Measurements from ENCODE around the gene MCCD1.

MCCD1 gene

DNA sequence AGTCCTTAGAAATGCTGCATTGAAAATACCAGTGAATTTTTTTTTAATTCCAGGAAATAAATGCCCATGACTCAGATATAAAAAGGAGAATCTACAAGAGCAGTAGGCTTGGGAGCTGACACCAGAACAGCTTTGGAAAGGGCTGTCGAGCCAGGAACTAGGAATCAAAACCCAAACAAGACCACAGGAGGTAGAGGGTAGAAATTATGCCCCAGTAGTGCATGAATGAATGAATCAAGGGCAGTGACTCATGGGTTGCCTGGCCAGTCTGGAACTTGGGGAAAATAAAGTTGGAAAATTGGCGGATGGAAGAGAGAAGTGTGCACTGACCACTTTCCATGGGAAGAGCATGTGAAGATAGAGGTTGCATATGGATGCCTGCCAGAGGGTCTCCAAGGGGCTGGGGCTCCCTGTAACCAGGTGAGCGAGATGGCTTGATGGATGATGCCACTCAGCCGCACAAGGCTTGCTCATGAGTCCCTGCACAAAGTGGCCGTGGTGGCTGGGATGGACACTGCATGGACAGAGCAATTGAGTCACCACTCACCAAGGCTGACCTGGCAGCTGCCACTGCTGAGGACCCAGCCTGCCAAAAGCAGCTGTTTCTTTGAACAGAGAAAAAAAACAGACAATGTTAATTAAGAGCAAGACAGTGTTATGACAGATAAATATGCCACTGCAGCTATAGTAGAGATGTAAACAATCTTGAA, 15.2 kb upstream of the MCCD1 start:
- DNase-seq (no peak), ATAC-seq (no peak)

DNA sequence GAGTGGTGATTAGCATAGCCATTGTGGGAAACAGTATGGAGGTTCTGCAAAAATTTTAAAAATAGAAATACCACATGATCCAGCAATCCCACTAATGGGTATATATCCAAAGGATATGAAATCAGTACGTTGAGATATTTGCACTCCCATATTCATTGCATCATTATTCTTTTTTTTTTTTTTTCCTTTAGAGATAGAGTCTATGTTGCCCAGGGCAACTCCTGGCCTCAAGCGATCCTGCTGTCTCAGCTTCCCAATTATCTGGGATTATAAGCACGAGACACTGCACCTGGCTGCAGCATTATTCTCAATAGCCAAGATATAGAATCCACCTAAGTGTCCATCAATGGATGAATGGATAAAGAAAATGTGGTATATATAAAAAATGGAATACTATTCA, 6.9 kb upstream of the MCCD1 start:
- DNase-seq = no peak
- no peak for ATAC-seq

DNA sequence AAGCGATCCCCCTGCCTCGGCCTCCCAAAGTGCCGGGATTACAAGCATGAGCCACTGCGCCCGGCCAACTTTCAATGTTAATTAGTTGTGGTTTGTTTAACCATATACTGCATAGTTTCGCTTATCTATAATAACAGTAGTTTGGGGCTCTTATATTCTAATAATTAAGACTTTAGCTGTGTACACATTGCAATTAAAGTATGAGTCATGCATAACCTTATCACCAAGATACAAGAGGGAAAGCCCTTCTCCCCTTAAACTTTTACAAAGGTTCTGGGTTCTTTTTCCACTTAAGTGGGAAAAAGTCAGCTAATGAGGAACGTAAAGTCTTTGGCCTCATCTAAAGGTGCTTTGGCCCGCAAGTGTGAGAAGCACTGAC, 3.2 kb upstream of the MCCD1 start:
- no peak for DNase-seq
- ATAC-seq = no peak

DNA sequence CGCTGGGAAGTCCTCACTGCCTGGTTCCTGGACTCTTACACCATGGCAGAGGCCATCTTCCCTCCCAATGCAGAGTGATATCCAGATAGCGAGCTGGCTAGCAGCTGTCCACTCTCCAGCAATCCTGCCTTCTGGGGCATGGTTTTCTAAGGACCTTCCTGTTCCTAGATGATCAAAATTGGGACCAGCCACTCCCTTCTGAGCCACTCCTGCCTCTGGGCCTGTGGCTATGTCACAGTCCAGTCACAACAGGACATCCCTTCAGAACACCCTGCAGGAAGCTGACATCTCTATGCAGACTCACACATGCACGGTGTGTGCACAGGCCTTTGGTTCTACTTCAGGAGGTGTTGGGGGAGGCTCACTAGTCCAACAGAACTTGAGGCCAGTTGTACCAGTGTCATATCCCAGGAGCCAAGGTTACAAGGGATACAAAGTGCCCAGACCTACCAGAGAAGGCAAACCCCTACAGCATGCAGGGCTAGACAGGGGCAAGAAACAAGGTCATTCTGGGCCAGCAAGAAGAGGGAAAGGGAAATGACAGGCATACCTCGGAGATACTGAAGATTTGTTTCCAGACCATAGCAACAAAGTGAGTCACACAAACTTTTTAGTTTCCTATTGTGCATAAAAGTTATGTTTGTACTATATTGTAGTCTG, 2.7 kb upstream of the MCCD1 start:
- DNase-seq = no peak
- no peak for ATAC-seq

- DNase-seq (no peak), ATAC-seq (peak; percentile 14)
These were observed 420 bp upstream of the MCCD1 start for GRCh38 chr6:31528307-31528777.

DNA sequence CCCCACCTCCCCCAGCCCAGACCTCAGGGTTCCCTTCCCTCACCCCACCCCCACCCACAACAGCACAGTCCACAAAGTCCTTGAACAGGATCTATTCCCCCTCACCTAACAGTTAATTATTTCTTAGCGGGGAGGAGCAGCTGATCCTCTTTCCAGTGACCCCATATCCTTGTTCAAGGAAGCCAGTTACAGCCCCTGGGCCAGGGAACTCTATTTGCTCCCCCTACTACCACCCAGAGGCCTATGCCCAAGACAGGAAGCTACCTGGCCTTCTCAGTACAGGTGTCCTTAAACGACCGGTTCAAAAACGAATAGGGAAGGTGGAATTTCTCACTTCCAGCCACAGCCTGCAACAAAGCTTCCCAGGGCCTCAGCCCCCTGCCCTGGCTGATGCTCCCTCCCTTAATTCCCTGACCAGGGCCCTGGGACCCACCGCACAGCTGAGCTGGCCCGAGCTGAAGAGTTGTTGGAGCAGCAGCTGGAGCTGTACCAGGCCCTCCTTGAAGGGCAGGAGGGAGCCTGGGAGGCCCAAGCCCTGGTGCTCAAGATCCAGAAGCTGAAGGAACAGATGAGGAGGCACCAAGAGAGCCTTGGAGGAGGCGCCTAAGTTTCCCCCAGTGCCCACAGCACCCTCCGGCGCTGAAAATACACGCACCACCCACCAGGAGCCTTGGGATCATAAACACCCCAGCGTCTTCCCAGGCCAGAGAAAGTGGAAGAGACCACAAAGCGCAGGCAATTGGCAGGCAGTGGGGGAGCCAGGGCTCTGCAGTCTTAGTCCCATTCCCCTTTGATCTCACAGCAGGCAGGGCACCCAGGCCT, 778 bp downstream of the MCCD1 start:
- ATAC-seq (no peak), DNase-seq (no peak)

GRCh38 chr6:31530659-31531058, 1.9 kb downstream of the MCCD1 start:
- ATAC-seq (no peak), DNase-seq (no peak)

GRCh38 chr6:31531162-31531561, 2.4 kb downstream of the MCCD1 start:
- ATAC-seq = no peak
- no peak for DNase-seq

- ATAC-seq (no peak), DNase-seq (no peak)
These were observed 3.2 kb downstream of the MCCD1 start for GRCh38 chr6:31531771-31532643.

GRCh38 chr6:31532644-31533454, 4.1 kb downstream of the MCCD1 start:
- ATAC-seq (no peak), DNase-seq (no peak)

DNA sequence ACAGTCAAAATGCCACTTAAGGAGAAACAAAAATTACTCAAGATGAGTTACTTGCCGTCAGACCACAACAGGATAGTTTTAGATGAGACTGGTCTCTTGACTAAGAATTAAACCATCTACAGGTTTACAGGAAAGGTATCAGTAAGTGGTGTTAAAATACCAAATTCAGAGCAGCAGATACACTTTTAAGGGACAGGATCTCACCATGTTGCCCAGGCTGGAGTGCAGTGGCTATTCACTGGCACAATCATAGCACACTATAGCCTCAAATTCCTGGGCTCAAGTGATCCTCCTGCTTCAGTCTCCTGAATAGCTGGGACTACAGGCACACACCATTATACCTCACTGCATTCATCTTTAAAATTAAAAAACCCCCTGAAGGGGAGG, 4.7 kb downstream of the MCCD1 start:
- DNase-seq = no peak
- no peak for ATAC-seq

DNA sequence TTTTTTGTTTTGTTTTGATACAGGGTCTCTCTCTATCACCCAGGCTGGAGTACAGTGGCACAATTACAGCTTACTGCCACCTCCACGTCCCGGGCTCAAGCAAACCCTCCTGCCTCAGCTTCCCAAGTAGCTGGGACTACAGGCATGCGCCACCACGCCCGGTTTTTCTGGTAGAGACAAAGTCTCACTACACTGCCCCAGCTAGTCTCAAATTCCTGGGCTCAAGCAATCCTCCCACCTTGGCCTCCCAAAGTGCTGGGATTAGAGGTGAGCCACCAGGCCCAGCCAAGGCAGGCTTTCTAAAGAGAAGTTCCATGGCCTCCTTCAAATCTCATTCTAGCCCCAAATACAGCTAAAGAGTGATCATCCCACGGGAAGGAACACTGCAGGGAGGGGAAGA, 5.2 kb downstream of the MCCD1 start:
- no peak for ATAC-seq
- DNase-seq = no peak

DNA sequence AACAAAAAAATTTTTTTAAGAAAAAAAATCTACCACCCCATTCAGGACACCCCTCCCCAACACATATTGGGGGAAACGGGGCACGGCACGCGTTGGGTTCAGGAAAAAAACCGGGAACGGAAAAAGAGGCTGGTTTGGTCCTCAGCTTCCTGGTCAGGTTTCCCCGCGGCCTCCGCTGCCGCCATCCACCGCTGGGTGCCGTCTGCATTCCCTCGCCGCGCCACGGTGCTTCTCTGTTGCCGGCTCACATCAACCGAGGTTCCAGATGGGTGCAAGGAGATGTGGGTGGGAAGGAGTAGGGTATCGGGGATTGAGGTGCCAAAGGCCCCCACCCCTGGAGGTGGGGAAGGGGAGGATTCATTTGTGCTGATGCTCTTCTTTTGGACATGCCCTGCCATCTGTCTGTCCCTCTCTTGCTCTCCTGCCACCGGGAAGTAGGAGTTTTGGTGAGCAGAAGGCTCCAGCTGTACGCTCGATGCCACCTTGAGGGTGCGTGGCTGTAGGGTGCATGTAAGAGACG, 5.8 kb downstream of the MCCD1 start:
- ATAC-seq (no peak), DNase-seq (no peak)

DNA sequence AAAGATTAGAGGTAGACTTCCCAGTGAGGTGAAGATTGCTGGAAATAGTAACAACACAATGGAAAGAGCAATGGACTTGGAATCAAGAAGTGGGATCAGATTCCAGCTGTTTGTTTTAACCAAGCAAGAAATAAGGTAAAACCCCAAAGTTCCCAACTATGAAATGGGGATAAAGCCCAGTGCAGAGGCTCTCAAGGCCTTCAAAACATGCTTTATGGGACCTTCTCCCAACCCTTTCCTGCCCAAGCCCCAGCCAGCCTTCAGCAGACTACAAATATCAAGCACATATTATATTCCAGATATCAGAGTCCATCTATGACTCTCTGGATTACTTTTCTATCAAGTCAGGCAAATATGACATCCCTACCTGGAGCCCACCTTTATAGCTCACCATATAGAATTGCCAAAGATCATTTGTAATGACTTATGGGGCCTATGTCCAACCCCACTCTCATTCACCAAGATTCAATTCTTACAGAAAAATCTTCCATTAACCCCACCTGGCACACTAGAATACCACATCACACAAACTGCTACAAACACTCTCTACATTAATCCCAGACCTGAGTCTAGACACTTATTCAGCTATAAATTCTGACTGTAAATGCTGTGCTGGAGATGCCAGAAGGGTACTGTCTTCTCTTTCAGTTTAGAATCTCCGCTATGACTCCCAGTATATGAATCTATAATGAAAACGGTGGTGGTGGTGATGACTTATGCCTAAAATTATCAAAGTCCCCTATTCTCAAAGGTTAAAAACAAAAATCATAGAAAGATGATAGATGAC, 7.0 kb downstream of the MCCD1 start:
- ATAC-seq (peak; percentile 16), DNase-seq (no peak)

GRCh38 chr6:31538805-31539400, 10.1 kb downstream of the MCCD1 start:
- DNase-seq (no peak), ATAC-seq (no peak)

DNA sequence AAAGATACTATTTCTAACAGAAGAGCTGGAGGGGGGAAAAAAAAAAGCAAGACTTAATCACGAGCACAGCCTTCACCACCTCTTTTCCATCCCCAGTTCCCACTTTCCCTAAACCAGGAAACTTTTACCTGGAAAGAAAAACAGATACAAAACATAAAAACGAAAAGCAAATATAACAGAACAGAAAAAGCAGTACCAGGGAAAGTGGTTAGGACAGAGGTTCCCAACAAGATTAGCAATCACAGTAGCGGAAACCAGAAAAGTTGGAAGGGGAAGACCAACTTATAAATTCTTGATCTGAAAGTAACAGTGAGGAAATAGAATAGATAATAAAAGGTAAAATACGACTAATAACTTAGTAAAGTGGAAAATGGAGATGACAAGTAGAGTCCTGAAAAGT, 11.9 kb downstream of the MCCD1 start:
- ATAC-seq (no peak), DNase-seq (no peak)

GRCh38 chr6:31541059-31541657, 12.4 kb downstream of the MCCD1 start:
- DNase-seq = peak; percentile 68
- peak; percentile 10 for ATAC-seq

- DNase-seq (peak; percentile 94), ATAC-seq (peak; percentile 80)
These were observed 13.1 kb downstream of the MCCD1 start, which contains the start of gene DDX39B for GRCh38 chr6:31541658-31542521. TSS of gene DDX39B (minus strand) at chr6:31542003. CDS start at chr6:31540532, 1,471 bp downstream.
